ENCODE measurements around the gene RNF212B. TPM values are rescaled to one million over a fixed set of nuclear protein-coding genes. Genes with fewer than 3 reads are reported as not detected.
A peak's percentile ranks its signal among the peaks of the same experiment; 100 is the strongest.

The RNF212B gene
- total and polyA plus RNA-seq, 2 of the 13 experiments (the other 11 are each of a cell fraction or from before 2014, with no cell fraction given), result 0.05 TPM; not detected in 1

- no peak for TF ChIP-seq XRCC5 (optimal IDR thresholded peaks at IDR 0.05; ENCODE audit: low read length)
- TF ChIP-seq, protein P1, sequence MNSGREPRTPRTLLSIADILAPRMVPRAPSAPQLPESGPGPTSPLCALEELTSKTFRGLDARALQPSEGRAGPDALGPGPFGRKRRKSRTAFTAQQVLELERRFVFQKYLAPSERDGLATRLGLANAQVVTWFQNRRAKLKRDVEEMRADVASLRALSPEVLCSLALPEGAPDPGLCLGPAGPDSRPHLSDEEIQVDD (CRISPR knock-in tag; IDR thresholded peaks at IDR 0.05; ENCODE audit: borderline replicate concordance), result no peak
These were observed 10.9 kb downstream of the RNF212B start (continued) for GRCh38 chr14:23248601-23249000.

GRCh38 chr14:23249824-23250223 lies 12.1 kb downstream of the RNF212B start:
- FAIRE-seq, result no peak
- in situ Hi-C loops (cut with HindIII; ENCODE audit: extremely low pct_ligation_motif_present, low pct_unique_long_range_greater_than_20kb), result no loop called here

DNA sequence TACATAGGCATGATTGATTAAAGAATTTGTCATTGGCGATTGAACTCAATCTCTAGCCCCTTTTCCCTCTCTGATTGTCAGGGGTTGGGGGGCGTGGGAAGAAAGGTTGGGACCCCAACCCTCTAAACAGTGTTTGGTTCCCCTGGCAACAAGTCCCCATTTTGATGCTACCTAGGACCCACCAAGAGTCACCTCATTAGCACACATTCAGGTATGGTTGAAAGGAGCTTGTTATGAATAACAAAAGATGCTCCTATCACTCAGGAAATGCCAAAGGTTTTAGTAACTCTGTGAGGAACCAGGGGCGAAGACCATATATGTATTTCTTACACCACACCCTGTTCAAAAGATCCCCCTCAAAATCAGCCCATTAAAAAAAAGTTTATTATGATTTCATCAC lies 14.3 kb downstream of the RNF212B start:
- 24% methylated on average over 3 of the region's 3 CpGs for WGBS (ENCODE audit: low lambda C conversion rate)
- ChIA-PET POLR2A (no interaction called here), CTCF (ENCODE audit: low intra/inter-chr PET ratio, low total read pairs) (no interaction called here)
- Histone ChIP-seq H3K4me3 (replicated peaks in 1 of 3; ENCODE audit: insufficient read depth in 1 of 3, low read depth in 2 of 3, low read length in 3 of 3) (no peak overlapping the region), H3K79me2 (ENCODE audit: insufficient read depth, low read length) (no peaks in the 10 kb centered on the region), H3K27ac (ENCODE audit: extremely low read length, insufficient read depth, low read length) (no peak overlapping the region), H3K9me3 (ENCODE audit: low read length) (no peaks in the 10 kb centered on the region), H2AFZ (ENCODE audit: low read length) (no peak overlapping the region), H4K20me1 (ENCODE audit: insufficient read depth, low read length) (no peaks in the 10 kb centered on the region), H3K4me2 (ENCODE audit: low read depth, low read length) (no peak overlapping the region), H3K9ac (ENCODE audit: insufficient read depth, low read depth, low read length) (no peak overlapping the region), H3K4me1 (ENCODE audit: insufficient read depth, low read length) (no peaks in the 10 kb centered on the region), H3K36me3 (replicated peaks in 1 of 2; ENCODE audit: control insufficient read depth in 1 of 2, insufficient read depth in 2 of 2, low read length in 2 of 2) (no peaks in the 10 kb centered on the region), H3K27me3 (ENCODE audit: control insufficient read depth in 1 of 2, insufficient read depth in 2 of 2, low read length in 2 of 2) (no peaks in the 10 kb centered on the region)
- DNase-seq (ENCODE audit: low spot score), result no peak
- intact Hi-C loops (cut with micrococcal nuclease; ENCODE audit: unreplicated experiment) (no loop called here), in situ Hi-C loops (cut with HindIII; ENCODE audit: extremely low pct_ligation_motif_present, low pct_unique_long_range_greater_than_20kb) (no loop called here)
- BruUV-seq (replicated peaks), result no TSS peak
- no peak for FAIRE-seq
- no peak for ATAC-seq
- TF ChIP-seq NR2F2 (IDR thresholded peaks at IDR 0.05; ENCODE audit: borderline replicate concordance, low read depth) (no peak), TMF1 (CRISPR knock-in tag; IDR thresholded peaks at IDR 0.05; ENCODE audit: low read depth) (no peak), ZSCAN21 (CRISPR knock-in tag; IDR thresholded peaks at IDR 0.05; ENCODE audit: borderline replicate concordance) (no peak), CEBPG (CRISPR knock-in tag; IDR thresholded peaks at IDR 0.05) (no peak), IRX3 (CRISPR knock-in tag; IDR thresholded peaks at IDR 0.05; ENCODE audit: borderline replicate concordance, low read depth) (no peak), ATF7 (IDR thresholded peaks at IDR 0.05) (no peak), ATF7 (CRISPR knock-in tag; IDR thresholded peaks at IDR 0.05) (no peak), FOXA1 (IDR thresholded peaks at IDR 0.05) (no peak), FOXA1 (CRISPR knock-in tag; IDR thresholded peaks at IDR 0.05) (no peak), GTF3A (CRISPR knock-in tag; conservative IDR thresholded peaks at IDR 0.05) (no peak), SMARCC2 (IDR thresholded peaks at IDR 0.05) (no peak), NCOA5 (CRISPR knock-in tag; IDR thresholded peaks at IDR 0.05) (no peak)
- TF ChIP-seq, protein P2, sequence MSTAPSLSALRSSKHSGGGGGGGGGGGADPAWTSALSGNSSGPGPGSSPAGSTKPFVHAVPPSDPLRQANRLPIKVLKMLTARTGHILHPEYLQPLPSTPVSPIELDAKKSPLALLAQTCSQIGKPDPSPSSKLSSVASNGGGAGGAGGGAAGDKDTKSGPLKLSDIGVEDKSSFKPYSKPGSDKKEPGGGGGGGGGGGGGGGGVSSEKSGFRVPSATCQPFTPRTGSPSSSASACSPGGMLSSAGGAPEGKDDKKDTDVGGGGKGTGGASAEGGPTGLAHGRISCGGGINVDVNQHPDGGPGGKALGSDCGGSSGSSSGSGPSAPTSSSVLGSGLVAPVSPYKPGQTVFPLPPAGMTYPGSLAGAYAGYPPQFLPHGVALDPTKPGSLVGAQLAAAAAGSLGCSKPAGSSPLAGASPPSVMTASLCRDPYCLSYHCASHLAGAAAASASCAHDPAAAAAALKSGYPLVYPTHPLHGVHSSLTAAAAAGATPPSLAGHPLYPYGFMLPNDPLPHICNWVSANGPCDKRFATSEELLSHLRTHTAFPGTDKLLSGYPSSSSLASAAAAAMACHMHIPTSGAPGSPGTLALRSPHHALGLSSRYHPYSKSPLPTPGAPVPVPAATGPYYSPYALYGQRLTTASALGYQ (CRISPR knock-in tag; IDR thresholded peaks at IDR 0.05), result no peak

More at GRCh38 chr14:23249824-23250223, 12.1 kb downstream of the RNF212B start:
- Histone ChIP-seq H3K27ac (ENCODE audit: extremely low read length, insufficient read depth, low read length) (no peak overlapping the region), H3K9ac (ENCODE audit: insufficient read depth, low read depth, low read length) (no peak overlapping the region), H3K9me3 (ENCODE audit: low read length) (no peaks in the 10 kb centered on the region), H3K4me2 (ENCODE audit: low read depth, low read length) (no peak overlapping the region), H4K20me1 (ENCODE audit: insufficient read depth, low read length) (no peaks in the 10 kb centered on the region), H3K4me1 (ENCODE audit: insufficient read depth, low read length) (peaks cover 14% of the 10 kb centered on the region), H3K4me3 (replicated peaks in 1 of 3; ENCODE audit: insufficient read depth in 1 of 3, low read depth in 2 of 3, low read length in 3 of 3) (no peak overlapping the region), H3K36me3 (replicated peaks in 1 of 2; ENCODE audit: control insufficient read depth in 1 of 2, insufficient read depth in 2 of 2, low read length in 2 of 2) (no peaks in the 10 kb centered on the region), H3K79me2 (ENCODE audit: insufficient read depth, low read length) (no peaks in the 10 kb centered on the region), H3K27me3 (ENCODE audit: control insufficient read depth in 1 of 2, insufficient read depth in 2 of 2, low read length in 2 of 2) (no peaks in the 10 kb centered on the region), H2AFZ (ENCODE audit: low read length) (no peak overlapping the region)
- ChIA-PET CTCF (ENCODE audit: low intra/inter-chr PET ratio, low total read pairs) (no interaction called here), POLR2A (no interaction called here)
- ATAC-seq (no peak), DNase-seq (ENCODE audit: low spot score) (no peak)
- TF ChIP-seq ZNF546 (CRISPR knock-in tag; conservative IDR thresholded peaks at IDR 0.05), result no peak
- TF ChIP-seq ZNF839 (CRISPR knock-in tag; IDR thresholded peaks at IDR 0.05; ENCODE audit: borderline replicate concordance), result no peak
- TF ChIP-seq HMGA1 (CRISPR knock-in tag; conservative IDR thresholded peaks at IDR 0.05), result no peak
- TF ChIP-seq SMC3 (IDR thresholded peaks at IDR 0.05; ENCODE audit: low read length), result peak; percentile 4; the same call in 1 of the 2 replicates
- TF ChIP-seq ZNF746 (CRISPR knock-in tag; IDR thresholded peaks at IDR 0.05), result no peak
- TF ChIP-seq RCOR2 (CRISPR knock-in tag; IDR thresholded peaks at IDR 0.05), result no peak
- peak; percentile 38; the same call in 1 of the 2 replicates for TF ChIP-seq CEBPB (IDR thresholded peaks at IDR 0.05; ENCODE audit: borderline replicate concordance, low read depth, low read length)
- 0 out of 2 replicates have a peak, but pooled peaks have one; percentile 20 for TF ChIP-seq ATF7 (IDR thresholded peaks at IDR 0.05)
- TF ChIP-seq ATF7 (CRISPR knock-in tag; IDR thresholded peaks at IDR 0.05), result no peak
- no peak for TF ChIP-seq ZFP82 (CRISPR knock-in tag; IDR thresholded peaks at IDR 0.05; ENCODE audit: borderline replicate concordance)
- TF ChIP-seq TEAD3 (CRISPR knock-in tag; optimal IDR thresholded peaks at IDR 0.05; ENCODE audit: borderline replicate concordance), result no peak
- 27% methylated on average over 6 of the region's 6 CpGs for WGBS (ENCODE audit: low lambda C conversion rate)
- no TSS peak for BruUV-seq (replicated peaks)
- intact Hi-C loops (cut with micrococcal nuclease; ENCODE audit: unreplicated experiment), result no loop called here

All from HepG2 (cell line).